ENCODE measurements around the gene CCDC18. TPM values are rescaled to one million over a fixed set of nuclear protein-coding genes. Genes with fewer than 3 reads are reported as not detected.
A peak's percentile ranks its signal among the peaks of the same experiment; 100 is the strongest.
"Not testable (repeated sequence)": the region's sequence is repeated elsewhere in the genome, so short reads cannot be mapped to it uniquely, and the experiment has no call there.

The CCDC18 gene
- total RNA-seq, 1 donor from 2014 or later, result 16.2 TPM

DNA sequence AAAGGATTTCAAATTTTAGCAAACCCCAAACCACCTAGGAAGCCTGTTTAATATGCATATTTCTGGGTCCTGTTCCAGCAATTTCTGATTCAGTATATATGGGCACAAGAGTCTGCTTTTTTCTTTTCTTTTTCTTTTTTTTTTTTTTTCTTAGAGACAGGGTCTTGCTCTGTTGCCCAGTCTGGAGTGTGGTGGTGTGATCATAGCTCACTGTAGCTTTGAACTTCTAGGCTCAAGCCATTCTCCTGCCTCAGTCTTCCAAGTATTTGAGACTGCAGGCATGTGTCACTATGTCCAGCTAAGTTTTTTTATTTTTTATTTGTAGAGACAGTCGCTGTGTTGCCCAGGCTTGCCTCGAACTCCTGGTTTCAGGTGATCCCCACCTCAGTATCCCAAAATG lies 34.8 kb downstream of the CCDC18 start:
- no peak for DNase-seq (ENCODE audit: low read depth)
- no peak for TF ChIP-seq CTCF (conservative IDR thresholded peaks at IDR 0.05; ENCODE audit: low read depth, low read length)
- no peak overlapping the region for H3K4me3 ChIP-seq (ENCODE audit: low read depth, low read length)

DNA sequence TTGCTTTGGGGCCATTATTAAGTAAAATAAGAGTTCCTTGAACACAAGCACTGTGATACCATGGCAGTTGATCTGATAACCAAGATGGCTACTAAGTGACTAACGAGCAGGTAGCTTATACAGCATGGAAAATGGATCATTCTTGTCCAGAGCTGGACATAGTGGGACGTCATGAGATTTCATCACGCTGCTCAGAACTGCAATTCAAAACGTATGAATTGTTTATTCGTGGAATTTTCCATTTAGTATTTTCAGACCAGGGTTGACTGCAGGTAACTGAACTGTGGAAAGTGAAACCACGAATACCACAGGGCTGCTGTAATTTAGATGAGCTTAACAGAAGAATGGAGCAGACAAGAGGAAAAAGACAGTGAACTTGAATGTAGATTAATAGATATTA lies 38.9 kb downstream of the CCDC18 start:
- TF ChIP-seq CTCF (conservative IDR thresholded peaks at IDR 0.05; ENCODE audit: low read depth, low read length), result no peak
- H3K4me3 ChIP-seq (ENCODE audit: low read depth, low read length), result peak overlapping the region; percentile 39
- DNase-seq (ENCODE audit: low read depth), result peak; percentile 22

GRCh38 chr1:93220716-93221115 lies 40.2 kb downstream of the CCDC18 start:
- H3K4me3 ChIP-seq (ENCODE audit: low read depth, low read length); DNase-seq (ENCODE audit: low read depth): not testable (repeated sequence)

GRCh38 chr1:93221913-93222312 lies 41.4 kb downstream of the CCDC18 start:
- DNase-seq (ENCODE audit: low read depth), result no peak
- no peak for TF ChIP-seq CTCF (conservative IDR thresholded peaks at IDR 0.05; ENCODE audit: low read depth, low read length)
- H3K4me3 ChIP-seq (ENCODE audit: low read depth, low read length), result no peak overlapping the region

- H3K4me3 ChIP-seq (ENCODE audit: low read depth, low read length), result no peak overlapping the region
- no peak for DNase-seq (ENCODE audit: low read depth)
- no peak for TF ChIP-seq CTCF (conservative IDR thresholded peaks at IDR 0.05; ENCODE audit: low read depth, low read length)
These were observed 42.6 kb downstream of the CCDC18 start for GRCh38 chr1:93223023-93223675.

DNA sequence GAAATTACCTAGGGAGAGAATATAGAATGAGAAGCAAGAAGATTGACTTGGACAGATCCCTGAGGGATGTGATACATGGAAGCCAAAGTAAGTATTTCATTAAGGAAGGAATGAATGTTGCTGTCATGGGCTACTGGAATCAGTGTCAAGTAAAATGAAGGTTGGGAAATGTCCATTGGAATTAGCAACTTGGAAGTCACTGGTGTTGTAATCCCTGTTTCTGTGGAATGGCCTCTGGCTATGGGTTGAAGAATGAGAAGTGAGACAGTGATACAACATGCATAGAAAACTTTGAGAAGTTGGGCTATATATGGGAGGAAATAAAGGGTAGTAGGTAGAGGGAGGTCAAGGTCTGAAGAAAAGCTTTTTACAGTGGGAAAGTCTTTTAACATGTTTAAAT lies 54.7 kb downstream of the CCDC18 start:
- no peak for DNase-seq (ENCODE audit: low read depth)
- TF ChIP-seq CTCF (conservative IDR thresholded peaks at IDR 0.05; ENCODE audit: low read depth, low read length), result no peak
- H3K4me3 ChIP-seq (ENCODE audit: low read depth, low read length), result no peak overlapping the region

GRCh38 chr1:93237021-93237420 lies 56.5 kb downstream of the CCDC18 start:
- no peak for DNase-seq (ENCODE audit: low read depth)
- H3K4me3 ChIP-seq (ENCODE audit: low read depth, low read length), result no peak overlapping the region
- no peak for TF ChIP-seq CTCF (conservative IDR thresholded peaks at IDR 0.05; ENCODE audit: low read depth, low read length)
